Measurements from ENCODE around the gene CCSER1. TPM values are rescaled to one million over a fixed set of nuclear protein-coding genes. Genes with fewer than 3 reads are reported as not detected.

The CCSER1 gene
- total and polyA plus RNA-seq, 2 experiments from 2014 or later = 2.9 to 3.4 TPM

DNA sequence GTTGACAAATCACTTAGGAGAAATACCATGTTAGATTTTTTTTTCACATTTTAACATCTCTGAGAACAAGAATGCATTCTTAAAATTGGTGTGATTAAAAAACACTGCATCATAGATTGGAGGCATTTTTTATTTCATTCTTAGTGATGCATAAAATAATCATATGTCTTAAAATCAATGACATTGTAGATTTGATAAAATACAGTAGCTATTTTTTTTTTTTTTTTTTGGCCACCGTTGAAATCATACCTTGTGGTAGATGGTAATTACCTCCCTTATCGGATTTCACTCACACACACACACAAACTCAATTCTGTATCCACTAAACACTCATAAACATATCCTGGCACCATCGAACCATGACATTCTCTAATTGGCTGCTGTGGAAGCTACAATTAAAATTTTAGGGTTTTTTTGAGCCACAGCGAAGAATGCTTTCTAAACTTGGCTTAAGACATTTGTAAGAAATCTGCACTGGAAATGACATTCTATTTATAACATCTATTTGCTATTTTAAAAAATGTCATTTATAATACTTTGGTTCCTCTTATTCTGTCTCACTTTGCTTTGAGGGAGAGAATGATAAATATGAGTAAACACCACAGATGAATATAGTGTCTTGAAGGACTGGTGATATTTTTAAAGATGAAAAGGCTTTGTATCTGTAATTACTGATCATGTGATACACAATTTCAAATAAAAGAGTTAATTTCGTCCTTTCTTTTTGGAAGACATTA lies 60.1 kb downstream of the CCSER1 start:
- no peak overlapping the region for H3K4me3 ChIP-seq
- no peaks in the 10 kb centered on the region for H3F3A ChIP-seq (replicated peaks; ENCODE audit: low read depth)
- H3K4me1 ChIP-seq (ENCODE audit: insufficient read depth) = peaks cover 19% of the 10 kb centered on the region
- H2AFZ ChIP-seq = no peak overlapping the region
- Mint-ChIP-seq H3K4me1 (peaks cover 25% of the 10 kb centered on the region), H3K9me3 (no peaks in the 10 kb centered on the region), H3K27me3 (ENCODE audit: insufficient read depth, low read depth, poor library complexity) (no peaks in the 10 kb centered on the region), H3K27ac (peak overlapping the region; percentile 15; the same call in 1 of the 2 replicates), H3K36me3 (ENCODE audit: low read depth) (no peaks in the 10 kb centered on the region), H3K4me3 (no peak overlapping the region)
- no peaks in the 10 kb centered on the region for H3K36me3 ChIP-seq (ENCODE audit: insufficient read depth)
- no peaks in the 10 kb centered on the region for H4K20me1 ChIP-seq (replicated peaks; ENCODE audit: insufficient read depth)
- ATAC-seq = no peak
- TF ChIP-seq ZNF331 (CRISPR knock-in tag; IDR thresholded peaks at IDR 0.05; ENCODE audit: low read depth) = no peak
- H3K9me2 ChIP-seq (ENCODE audit: insufficient read depth) = no peaks in the 10 kb centered on the region
- H3K27me3 ChIP-seq (ENCODE audit: insufficient read depth) = no peaks in the 10 kb centered on the region
- no peak overlapping the region for H3K4me2 ChIP-seq
- H3K27ac ChIP-seq (ENCODE audit: low read depth) = no peak overlapping the region
- no peaks in the 10 kb centered on the region for H3K79me2 ChIP-seq (replicated peaks; ENCODE audit: insufficient read depth)
- DNase-seq (ENCODE audit: low spot score) = no peak

DNA sequence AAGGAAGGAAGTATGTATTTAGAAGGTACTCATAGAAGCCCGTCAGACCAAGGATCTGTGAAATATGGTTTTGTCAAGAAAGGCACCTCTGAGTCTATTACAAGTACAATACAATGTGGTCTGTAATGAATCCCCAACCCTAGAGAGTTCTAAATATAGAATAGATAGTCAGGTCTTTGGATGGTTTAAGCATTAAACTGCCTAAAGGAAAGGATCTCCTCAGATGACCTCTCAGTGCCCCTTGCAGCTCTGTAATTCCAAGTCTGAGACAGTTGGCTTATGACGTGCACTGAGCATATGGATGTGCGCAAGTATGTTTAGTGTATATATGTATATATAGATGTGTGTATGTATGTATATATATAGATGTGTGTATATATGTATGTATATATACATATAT lies 62.0 kb downstream of the CCSER1 start:
- Histone ChIP-seq H3K27ac (ENCODE audit: low read depth) (no peak overlapping the region), H3K79me2 (replicated peaks; ENCODE audit: insufficient read depth) (no peaks in the 10 kb centered on the region)

DNA sequence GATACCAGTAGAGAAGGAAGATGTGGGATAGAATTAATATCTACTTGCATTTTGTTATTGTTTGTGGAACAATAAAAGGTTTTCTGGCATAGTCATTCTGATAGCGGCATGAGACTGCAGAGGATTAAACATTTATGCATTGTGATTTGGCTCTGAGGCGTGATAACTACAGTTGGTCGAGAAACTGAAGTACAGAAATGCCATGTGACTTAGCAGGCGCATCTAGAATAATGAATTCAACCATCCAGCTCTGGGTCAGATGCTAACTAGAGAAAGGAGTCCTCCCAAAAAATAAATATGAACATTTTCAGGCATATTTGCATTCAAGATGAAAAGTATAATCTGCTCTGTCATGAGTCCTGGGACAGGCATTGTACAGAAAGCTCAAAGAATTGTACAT lies 62.8 kb downstream of the CCSER1 start:
- no peak for ATAC-seq

More for the DNA sequence above, 62.0 kb downstream of the CCSER1 start:
- H3K9me3 Mint-ChIP-seq = no peaks in the 10 kb centered on the region
- no peak for TF ChIP-seq ZNF114 (CRISPR knock-in tag; IDR thresholded peaks at IDR 0.05)
- TF ChIP-seq POLR2AphosphoS5 (IDR thresholded peaks at IDR 0.05; ENCODE audit: low read depth) = no peak
- TF ChIP-seq, protein P1, sequence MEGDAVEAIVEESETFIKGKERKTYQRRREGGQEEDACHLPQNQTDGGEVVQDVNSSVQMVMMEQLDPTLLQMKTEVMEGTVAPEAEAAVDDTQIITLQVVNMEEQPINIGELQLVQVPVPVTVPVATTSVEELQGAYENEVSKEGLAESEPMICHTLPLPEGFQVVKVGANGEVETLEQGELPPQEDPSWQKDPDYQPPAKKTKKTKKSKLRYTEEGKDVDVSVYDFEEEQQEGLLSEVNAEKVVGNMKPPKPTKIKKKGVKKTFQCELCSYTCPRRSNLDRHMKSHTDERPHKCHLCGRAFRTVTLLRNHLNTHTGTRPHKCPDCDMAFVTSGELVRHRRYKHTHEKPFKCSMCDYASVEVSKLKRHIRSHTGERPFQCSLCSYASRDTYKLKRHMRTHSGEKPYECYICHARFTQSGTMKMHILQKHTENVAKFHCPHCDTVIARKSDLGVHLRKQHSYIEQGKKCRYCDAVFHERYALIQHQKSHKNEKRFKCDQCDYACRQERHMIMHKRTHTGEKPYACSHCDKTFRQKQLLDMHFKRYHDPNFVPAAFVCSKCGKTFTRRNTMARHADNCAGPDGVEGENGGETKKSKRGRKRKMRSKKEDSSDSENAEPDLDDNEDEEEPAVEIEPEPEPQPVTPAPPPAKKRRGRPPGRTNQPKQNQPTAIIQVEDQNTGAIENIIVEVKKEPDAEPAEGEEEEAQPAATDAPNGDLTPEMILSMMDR (conservative IDR thresholded peaks at IDR 0.05; ENCODE audit: low read depth in 2 of 2) = no peak
- no peak for TF ChIP-seq CREB1 (CRISPR knock-in tag; IDR thresholded peaks at IDR 0.05; ENCODE audit: low read depth)
- TF ChIP-seq NANOG (IDR thresholded peaks at IDR 0.05; ENCODE audit: borderline replicate concordance) = no peak
- TF ChIP-seq ZNF331 (CRISPR knock-in tag; IDR thresholded peaks at IDR 0.05; ENCODE audit: low read depth) = no peak
- no peak for TF ChIP-seq EZH2 (IDR thresholded peaks at IDR 0.05; ENCODE audit: low read depth, unreplicated experiment)
- no peak for TF ChIP-seq JUNB (IDR thresholded peaks at IDR 0.05; ENCODE audit: unreplicated experiment)
- H3K4me3 Mint-ChIP-seq = no peak overlapping the region
- no peak overlapping the region for H3K27ac Mint-ChIP-seq
- H3F3A ChIP-seq (replicated peaks; ENCODE audit: low read depth) = no peaks in the 10 kb centered on the region
- DNase-seq (ENCODE audit: low spot score) (no peak), ATAC-seq (no peak)
- H3K36me3 ChIP-seq (ENCODE audit: insufficient read depth) = no peaks in the 10 kb centered on the region
- no peaks in the 10 kb centered on the region for H3K9me2 ChIP-seq (ENCODE audit: insufficient read depth)
- peaks cover 29% of the 10 kb centered on the region for H3K4me1 ChIP-seq (ENCODE audit: insufficient read depth)
- H3K4me1 Mint-ChIP-seq = peaks cover 32% of the 10 kb centered on the region
- no peak overlapping the region for H3K4me3 ChIP-seq
- H3K27me3 ChIP-seq (ENCODE audit: insufficient read depth) = no peaks in the 10 kb centered on the region
- H3K36me3 Mint-ChIP-seq (ENCODE audit: low read depth) = no peaks in the 10 kb centered on the region
- H3K27me3 Mint-ChIP-seq (ENCODE audit: insufficient read depth, low read depth, poor library complexity) = no peaks in the 10 kb centered on the region
- H3K4me2 ChIP-seq = no peak overlapping the region
- no peak overlapping the region for H2AFZ ChIP-seq
- H4K20me1 ChIP-seq (replicated peaks; ENCODE audit: insufficient read depth) = no peaks in the 10 kb centered on the region

More for the DNA sequence above, 62.8 kb downstream of the CCSER1 start:
- Mint-ChIP-seq H3K9me3 (no peaks in the 10 kb centered on the region), H3K36me3 (ENCODE audit: low read depth) (no peaks in the 10 kb centered on the region), H3K4me1 (peaks cover 24% of the 10 kb centered on the region), H3K27ac (0 out of 2 replicates have a peak overlapping the region, but pooled peaks have one; percentile 10), H3K27me3 (ENCODE audit: insufficient read depth, low read depth, poor library complexity) (no peaks in the 10 kb centered on the region), H3K4me3 (no peak overlapping the region)
- no peaks in the 10 kb centered on the region for H3K9me2 ChIP-seq (ENCODE audit: insufficient read depth)
- no peak for DNase-seq (ENCODE audit: low spot score)
- no peak overlapping the region for H2AFZ ChIP-seq
- H3K4me3 ChIP-seq = no peak overlapping the region
- no peaks in the 10 kb centered on the region for H3F3A ChIP-seq (replicated peaks; ENCODE audit: low read depth)
- no peaks in the 10 kb centered on the region for H4K20me1 ChIP-seq (replicated peaks; ENCODE audit: insufficient read depth)
- peaks cover 31% of the 10 kb centered on the region for H3K4me1 ChIP-seq (ENCODE audit: insufficient read depth)
- H3K36me3 ChIP-seq (ENCODE audit: insufficient read depth) = no peaks in the 10 kb centered on the region
- no peaks in the 10 kb centered on the region for H3K79me2 ChIP-seq (replicated peaks; ENCODE audit: insufficient read depth)
- no peaks in the 10 kb centered on the region for H3K27me3 ChIP-seq (ENCODE audit: insufficient read depth)
- TF ChIP-seq, protein P1 (conservative IDR thresholded peaks at IDR 0.05; ENCODE audit: low read depth in 2 of 2) = no peak
- no peak overlapping the region for H3K4me2 ChIP-seq
- H3K27ac ChIP-seq (ENCODE audit: low read depth) = no peak overlapping the region
